ENCODE results near the gene GSTO2.
A peak's percentile ranks its signal among the peaks of the same experiment; 100 is the strongest.

Gene GSTO2

GRCh38 chr10:104309980-104310978 lies 41.3 kb downstream of the GSTO2 start:
- peak; percentile 24 for DNase-seq

- no peak for DNase-seq
These were observed 42.3 kb downstream of the GSTO2 start for GRCh38 chr10:104311184-104311720.

- DNase-seq = no peak
These were observed 45.9 kb downstream of the GSTO2 start for GRCh38 chr10:104314591-104315485.

GRCh38 chr10:104315486-104315921 lies 46.5 kb downstream of the GSTO2 start:
- DNase-seq = no peak

- no peak for DNase-seq
These were observed 47.5 kb downstream of the GSTO2 start for GRCh38 chr10:104316321-104317099.

DNA sequence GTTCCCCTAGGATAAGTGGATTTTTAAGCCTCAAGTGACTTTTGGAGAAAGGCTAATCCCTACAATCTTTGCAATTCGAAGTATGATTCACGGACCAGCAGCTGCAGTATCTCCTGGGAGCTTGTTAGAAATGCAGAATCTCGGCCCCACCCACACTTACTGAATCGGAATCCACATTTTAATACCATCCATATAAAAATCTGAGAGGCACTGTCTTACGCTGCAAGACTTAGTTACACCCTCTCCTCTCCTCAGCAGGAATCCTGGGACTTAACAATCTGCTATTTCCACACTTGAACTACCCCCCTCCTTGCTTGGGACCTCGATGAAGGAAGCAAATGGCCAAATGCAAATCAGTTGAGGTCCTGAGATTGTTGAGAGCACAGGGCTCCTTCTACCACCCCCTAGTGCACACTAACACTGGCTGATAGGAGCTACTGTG lies 48.3 kb downstream of the GSTO2 start:
- no peak for DNase-seq

DNA sequence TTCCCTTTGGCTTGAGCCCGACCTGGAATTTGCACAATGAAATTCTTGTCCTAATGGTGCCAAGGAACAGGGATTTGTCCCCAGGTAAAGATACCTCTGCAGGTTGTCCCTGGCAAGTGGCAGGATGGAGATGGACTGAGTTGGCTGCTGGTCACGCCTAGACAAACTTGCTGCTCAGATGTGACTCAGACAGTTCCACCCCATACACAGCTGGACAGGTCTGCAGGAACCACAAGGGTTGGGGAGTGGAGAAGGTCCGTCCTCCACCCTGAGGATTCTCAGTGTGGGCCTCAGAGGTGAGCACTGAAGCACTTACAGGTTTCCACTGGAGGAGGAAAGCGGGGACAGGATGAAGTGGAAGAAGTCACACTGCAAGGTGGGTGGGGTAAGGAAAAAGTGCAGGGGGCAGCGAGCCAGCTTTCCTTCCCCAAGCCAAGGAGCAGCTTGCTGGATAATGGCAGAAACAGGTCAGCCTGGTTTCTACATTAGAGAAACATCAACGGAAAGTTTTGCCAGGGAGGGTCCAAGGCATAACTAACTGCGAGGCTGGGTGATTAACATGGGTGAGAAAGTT lies 48.8 kb downstream of the GSTO2 start:
- DNase-seq = no peak

GRCh38 chr10:104318326-104318725 lies 49.3 kb downstream of the GSTO2 start:
- DNase-seq = no peak

GRCh38 chr10:104318810-104319741 lies 50.1 kb downstream of the GSTO2 start:
- no peak for DNase-seq

DNA sequence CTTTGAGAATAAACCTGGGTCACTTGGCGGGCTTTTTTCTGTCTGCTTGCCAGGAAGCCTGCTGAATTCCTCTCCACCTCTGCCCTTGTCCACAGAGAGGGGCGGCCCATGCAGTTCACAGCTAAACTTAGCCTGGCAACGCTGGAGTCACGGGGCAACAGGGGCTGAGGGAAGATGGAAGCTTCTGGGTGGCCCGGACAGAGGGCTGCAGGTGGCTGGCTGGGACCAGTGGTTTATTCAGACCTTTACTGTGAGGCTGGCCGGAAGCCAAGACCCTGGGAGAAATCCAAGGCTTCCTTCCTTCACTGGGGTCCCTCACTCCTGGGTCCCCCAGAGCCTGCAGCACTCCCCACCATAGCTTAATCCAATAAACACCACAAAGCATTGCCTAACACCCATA lies 52.2 kb downstream of the GSTO2 start:
- DNase-seq = no peak

- no peak for DNase-seq
These were observed 52.9 kb downstream of the GSTO2 start for GRCh38 chr10:104321725-104322415.

DNA sequence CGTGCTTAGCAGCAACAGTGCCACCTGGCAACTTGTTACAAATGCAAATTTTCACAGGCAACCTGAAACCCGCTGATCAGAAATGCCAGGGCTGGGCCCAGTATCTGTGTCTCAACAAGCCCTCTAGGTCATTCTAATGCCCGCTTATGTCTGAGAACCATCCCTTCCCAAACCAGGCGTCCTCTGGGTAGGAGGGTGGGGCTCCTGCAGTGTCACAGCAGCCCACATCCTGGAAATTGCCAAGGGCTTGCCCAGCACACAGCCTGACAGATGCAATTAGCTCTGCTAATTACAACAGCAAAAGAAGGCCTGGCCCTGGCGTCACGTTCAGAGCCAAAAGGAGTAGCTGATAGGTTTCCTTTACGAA lies 53.4 kb downstream of the GSTO2 start:
- no peak for DNase-seq

- DNase-seq = no peak
These were observed 54.1 kb downstream of the GSTO2 start for GRCh38 chr10:104323085-104323484.

- DNase-seq = no peak
These were observed 54.8 kb downstream of the GSTO2 start for GRCh38 chr10:104323760-104324201.

DNA sequence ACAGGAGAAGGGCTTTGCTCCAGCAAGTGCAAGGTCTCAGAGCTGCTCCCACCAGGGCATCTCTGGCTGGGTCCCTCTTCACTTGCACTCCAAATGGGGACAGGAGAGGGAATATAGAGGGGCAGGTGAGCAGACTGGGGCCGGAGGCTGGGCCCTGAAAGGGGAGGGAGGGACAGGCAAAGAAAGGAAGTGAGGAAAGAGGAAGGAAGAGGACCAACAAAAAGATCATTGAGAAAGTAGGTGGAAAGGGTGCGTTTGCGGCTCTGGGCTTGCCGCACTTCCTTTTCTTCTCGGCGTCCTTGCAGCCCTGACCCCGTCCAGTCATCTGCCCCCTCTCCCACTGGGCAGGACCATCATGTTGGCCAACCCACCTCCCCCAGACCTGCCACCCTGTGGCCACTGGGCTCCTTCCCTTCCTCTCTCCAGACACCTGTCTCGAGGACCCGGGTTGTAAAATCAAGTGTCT lies 55.3 kb downstream of the GSTO2 start:
- no peak for DNase-seq

DNA sequence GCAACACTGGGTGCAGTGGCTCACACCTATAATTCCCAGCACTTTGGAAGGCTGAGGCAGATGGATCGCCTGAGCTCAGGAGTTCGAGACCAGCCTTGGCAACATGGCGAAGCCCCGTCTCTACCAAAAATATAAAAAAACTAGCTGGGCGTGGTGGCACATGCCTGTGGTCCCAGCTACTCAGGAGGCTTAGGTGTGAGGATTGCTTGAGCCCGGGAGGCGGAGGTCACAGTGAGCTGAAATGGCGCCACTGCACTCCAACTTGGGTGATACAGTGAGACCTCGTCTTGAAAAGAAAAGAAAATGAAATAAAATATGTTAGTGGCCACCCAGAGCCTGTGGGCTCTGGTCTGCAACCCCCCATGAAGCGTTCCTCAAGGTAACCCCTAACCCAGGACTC lies 55.9 kb downstream of the GSTO2 start:
- DNase-seq = no peak

DNA sequence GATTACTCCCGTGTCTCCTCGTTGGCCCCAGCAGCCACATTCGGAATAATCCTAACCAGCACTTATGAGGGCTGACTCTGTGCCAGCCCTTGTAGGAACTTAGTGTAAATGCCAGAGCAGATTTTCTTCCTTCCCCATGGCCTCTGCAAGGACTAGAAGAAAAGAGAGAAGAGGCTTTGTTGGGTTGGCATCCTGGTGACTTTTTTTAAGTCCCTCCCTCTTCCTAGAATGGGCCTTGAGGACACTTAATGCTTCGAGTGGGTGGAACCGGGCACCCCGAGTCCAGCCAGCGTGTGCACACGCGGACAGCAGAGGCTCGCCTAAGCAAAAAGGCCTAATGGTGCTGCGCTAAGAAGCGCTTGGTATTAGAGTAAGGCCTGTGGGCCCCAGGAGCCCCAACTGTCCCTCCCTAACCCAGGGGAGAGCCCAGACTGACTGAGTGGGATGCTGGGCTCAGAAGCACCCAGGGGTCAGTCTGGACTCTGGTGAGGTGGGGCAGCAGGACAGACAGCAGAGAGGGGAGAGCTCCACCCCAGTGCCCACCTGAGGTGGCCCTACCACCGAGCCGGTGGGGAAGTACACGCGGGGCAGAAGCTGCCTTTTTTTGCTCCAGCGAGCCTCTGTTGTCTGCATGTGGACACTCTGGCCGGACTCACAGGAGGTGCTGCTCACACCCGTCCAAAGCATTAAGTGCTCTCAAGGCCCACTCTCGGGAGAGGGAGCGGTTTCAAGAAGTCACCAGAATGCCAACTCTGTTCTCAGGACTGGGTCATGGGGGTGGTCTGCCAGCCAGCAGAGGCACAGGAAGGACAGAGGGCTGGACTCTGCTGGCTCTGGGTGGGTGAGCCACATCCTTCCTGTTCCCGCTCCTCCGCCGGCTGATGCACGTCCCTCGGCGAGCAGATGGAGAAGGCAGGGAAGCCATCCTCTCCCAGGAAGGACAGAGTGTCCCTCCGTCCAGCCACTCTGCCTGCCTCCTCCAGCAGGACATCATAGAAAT lies 56.8 kb downstream of the GSTO2 start:
- no peak for DNase-seq

DNA sequence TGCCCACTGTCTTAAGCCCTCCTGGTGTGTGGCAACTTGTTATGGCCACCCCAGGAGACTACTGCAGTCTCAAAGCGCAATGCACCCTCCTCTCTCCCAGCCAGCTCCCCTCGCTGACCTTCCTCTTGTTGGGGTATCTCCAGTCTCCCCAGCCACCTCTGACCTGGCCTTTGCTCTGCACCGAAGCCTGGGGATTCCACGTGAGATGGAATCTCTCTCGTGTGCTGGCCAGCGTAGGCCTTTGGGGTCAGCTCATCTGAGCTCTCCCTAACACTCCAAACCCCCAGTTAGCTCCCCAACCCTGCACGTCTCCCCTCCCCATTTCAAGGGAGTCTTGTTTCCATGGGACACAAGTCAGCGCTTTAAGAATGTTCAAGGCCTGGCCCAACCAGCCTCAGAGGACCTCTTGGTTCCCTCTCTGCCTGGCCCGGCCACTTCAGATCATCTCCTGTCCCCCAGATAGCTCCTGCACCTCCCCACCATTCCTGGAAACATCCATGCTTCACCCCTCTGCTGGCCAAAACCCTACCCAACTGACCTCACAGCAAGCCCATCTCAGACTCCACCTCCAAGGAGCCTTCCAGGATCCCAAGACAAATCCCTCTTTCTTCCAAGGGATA lies 58.1 kb downstream of the GSTO2 start:
- DNase-seq = no peak

All from activated CD4-positive, CD25-positive, alpha-beta regulatory T cell treated with anti-CD3 and anti-CD28 coated beads, Interleukin-2, amount 50 U/mL, for 72 hours (primary cell).